ENCODE results near the gene TMEM203. TPM values are rescaled to one million over a fixed set of nuclear protein-coding genes. Genes with fewer than 3 reads are reported as not detected.
A peak's percentile ranks its signal among the peaks of the same experiment; 100 is the strongest.

TMEM203 gene
- polyA plus RNA-seq, 1 donor (not counting 4 experiments of a cell fraction or from before 2014, with no cell fraction given) = 29.2 TPM

DNA sequence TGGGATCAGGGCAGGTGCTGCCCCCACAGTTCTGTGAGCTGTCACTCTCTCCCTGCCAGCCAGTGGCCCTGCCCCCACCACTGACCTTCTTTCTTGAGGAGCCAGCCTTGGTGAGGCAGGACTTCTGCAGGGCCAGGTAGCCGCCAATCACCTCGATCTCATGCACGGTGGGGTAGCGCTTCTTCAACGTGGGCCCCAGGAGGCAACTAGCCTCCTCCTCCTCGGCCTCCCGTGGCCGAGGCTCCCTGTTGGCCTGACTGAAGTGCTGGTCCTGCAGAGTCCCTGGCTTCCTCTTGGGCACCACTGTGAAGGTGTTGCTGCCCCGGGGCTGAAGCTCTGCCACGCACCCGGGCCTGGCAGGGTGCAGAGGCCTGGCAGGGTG lies 6.6 kb downstream of the TMEM203 start:
- Histone ChIP-seq H3K9me3 (ENCODE audit: control insufficient read depth, low read depth, low read length) (no peaks in the 10 kb centered on the region), H3K9me1 (ENCODE audit: control insufficient read depth, extremely low read depth, insufficient read depth, low read length) (peaks cover 3% of the 10 kb centered on the region), H4K20me1 (ENCODE audit: control insufficient read depth, extremely low read depth, insufficient read depth, low read length) (peaks cover 7% of the 10 kb centered on the region), H3K4me1 (ENCODE audit: control insufficient read depth, extremely low read depth, insufficient read depth, low read length) (peaks cover 38% of the 10 kb centered on the region), H3K4me3 (ENCODE audit: control insufficient read depth in 2 of 3, extremely low read depth in 1 of 3, insufficient read depth in 2 of 3, low read depth in 1 of 3, low read length in 3 of 3) (no peak overlapping the region), H3K9ac (ENCODE audit: control insufficient read depth, extremely low read depth, insufficient read depth, low read length) (no peak overlapping the region), H3K27me3 (ENCODE audit: control insufficient read depth, extremely low read depth, insufficient read depth, low read length) (no peaks in the 10 kb centered on the region), H3K79me2 (ENCODE audit: control insufficient read depth, insufficient read depth, low read length) (peaks cover 18% of the 10 kb centered on the region), H2AFZ (ENCODE audit: control insufficient read depth, low read length) (no peak overlapping the region), H3K27ac (ENCODE audit: control insufficient read depth, insufficient read depth, low read length) (no peak overlapping the region), H3K36me3 (ENCODE audit: control insufficient read depth in 2 of 2, extremely low read depth in 1 of 2, insufficient read depth in 2 of 2, low read length in 2 of 2) (no peaks in the 10 kb centered on the region), H3K4me2 (ENCODE audit: control insufficient read depth, extremely low read depth, insufficient read depth, low read depth, low read length) (peak overlapping the region; percentile 27)
- FAIRE-seq (no peak), DNase-seq (ENCODE audit: low read depth, low spot score) (no peak)
- TF ChIP-seq EZH2 (IDR thresholded peaks at IDR 0.05; ENCODE audit: low read length) = no peak
- TF ChIP-seq, protein P1, sequence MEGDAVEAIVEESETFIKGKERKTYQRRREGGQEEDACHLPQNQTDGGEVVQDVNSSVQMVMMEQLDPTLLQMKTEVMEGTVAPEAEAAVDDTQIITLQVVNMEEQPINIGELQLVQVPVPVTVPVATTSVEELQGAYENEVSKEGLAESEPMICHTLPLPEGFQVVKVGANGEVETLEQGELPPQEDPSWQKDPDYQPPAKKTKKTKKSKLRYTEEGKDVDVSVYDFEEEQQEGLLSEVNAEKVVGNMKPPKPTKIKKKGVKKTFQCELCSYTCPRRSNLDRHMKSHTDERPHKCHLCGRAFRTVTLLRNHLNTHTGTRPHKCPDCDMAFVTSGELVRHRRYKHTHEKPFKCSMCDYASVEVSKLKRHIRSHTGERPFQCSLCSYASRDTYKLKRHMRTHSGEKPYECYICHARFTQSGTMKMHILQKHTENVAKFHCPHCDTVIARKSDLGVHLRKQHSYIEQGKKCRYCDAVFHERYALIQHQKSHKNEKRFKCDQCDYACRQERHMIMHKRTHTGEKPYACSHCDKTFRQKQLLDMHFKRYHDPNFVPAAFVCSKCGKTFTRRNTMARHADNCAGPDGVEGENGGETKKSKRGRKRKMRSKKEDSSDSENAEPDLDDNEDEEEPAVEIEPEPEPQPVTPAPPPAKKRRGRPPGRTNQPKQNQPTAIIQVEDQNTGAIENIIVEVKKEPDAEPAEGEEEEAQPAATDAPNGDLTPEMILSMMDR (optimal IDR thresholded peaks at IDR 0.05 in 1 of 3, IDR thresholded peaks at IDR 0.05 in 1 of 3, conservative IDR thresholded peaks at IDR 0.05 in 1 of 3; ENCODE audit: extremely low read depth in 1 of 3, insufficient read depth in 2 of 3, low read length in 3 of 3) = no peak
- dilution Hi-C loops (cut with MboI; ENCODE audit: extremely low pct_ligation_motif_present, low sequenced_read_pairs) = no loop called here

DNA sequence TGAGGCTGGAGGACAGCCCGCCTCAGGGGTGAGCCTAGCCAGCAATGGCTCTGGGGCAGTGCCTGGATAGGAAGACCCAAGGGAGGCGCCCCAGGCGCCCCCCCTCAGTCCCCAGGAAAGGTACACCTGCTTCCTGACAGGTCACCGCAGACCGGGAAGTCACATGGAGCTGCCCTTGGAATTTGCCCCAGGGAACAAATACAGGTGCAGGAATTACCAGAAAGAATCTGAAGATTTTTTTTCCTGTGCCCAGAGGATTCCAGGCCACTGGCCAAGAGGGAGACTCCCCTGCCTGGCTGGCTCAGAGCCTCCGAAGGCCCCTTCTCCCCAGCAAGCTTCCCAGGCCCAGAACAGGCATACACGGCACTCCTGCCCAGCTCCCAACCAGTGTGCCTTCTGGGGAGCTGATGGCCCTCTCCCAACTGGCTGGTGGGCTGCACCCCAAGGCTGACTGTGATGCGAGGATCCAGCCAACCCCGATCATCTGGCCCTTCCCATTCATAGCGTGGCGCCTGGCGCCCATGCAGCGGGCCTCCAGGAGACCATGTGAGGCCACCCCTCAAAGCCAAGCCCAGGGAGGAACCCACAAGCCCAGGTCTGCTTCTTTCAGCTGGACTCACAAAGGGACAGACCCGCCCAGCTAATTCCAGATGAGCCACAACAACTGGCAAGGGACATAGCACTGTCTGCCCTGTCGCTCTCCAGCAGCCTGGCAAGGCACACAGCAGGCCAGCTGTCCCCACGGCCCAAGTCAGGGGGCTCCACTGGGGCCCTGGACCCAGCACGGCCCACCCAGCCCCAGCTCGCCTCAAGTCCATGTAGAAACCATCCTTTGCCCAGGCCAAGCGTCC lies 7.2 kb downstream of the TMEM203 start:
- H3K36me3 ChIP-seq (ENCODE audit: control insufficient read depth in 2 of 2, extremely low read depth in 1 of 2, insufficient read depth in 2 of 2, low read length in 2 of 2) = no peaks in the 10 kb centered on the region
- FAIRE-seq = no peak
- no peak overlapping the region for H2AFZ ChIP-seq (ENCODE audit: control insufficient read depth, low read length)
- H3K4me3 ChIP-seq (ENCODE audit: control insufficient read depth in 2 of 3, extremely low read depth in 1 of 3, insufficient read depth in 2 of 3, low read depth in 1 of 3, low read length in 3 of 3) = no peak overlapping the region
- no peak for DNase-seq (ENCODE audit: low read depth, low spot score)
- no peak overlapping the region for H3K9ac ChIP-seq (ENCODE audit: control insufficient read depth, extremely low read depth, insufficient read depth, low read length)
- H3K4me1 ChIP-seq (ENCODE audit: control insufficient read depth, extremely low read depth, insufficient read depth, low read length) = peaks cover 38% of the 10 kb centered on the region
- peaks cover 2% of the 10 kb centered on the region for H3K27me3 ChIP-seq (ENCODE audit: control insufficient read depth, extremely low read depth, insufficient read depth, low read length)
- no peaks in the 10 kb centered on the region for H3K9me3 ChIP-seq (ENCODE audit: control insufficient read depth, low read depth, low read length)
- dilution Hi-C loops (cut with MboI; ENCODE audit: extremely low pct_ligation_motif_present, low sequenced_read_pairs) = no loop called here
- H4K20me1 ChIP-seq (ENCODE audit: control insufficient read depth, extremely low read depth, insufficient read depth, low read length) = peaks cover 7% of the 10 kb centered on the region
- peaks cover 13% of the 10 kb centered on the region for H3K79me2 ChIP-seq (ENCODE audit: control insufficient read depth, insufficient read depth, low read length)
- peaks cover 3% of the 10 kb centered on the region for H3K9me1 ChIP-seq (ENCODE audit: control insufficient read depth, extremely low read depth, insufficient read depth, low read length)
- TF ChIP-seq, protein P1 (optimal IDR thresholded peaks at IDR 0.05 in 1 of 3, IDR thresholded peaks at IDR 0.05 in 1 of 3, conservative IDR thresholded peaks at IDR 0.05 in 1 of 3; ENCODE audit: extremely low read depth in 1 of 3, insufficient read depth in 2 of 3, low read length in 3 of 3) = no peak
- TF ChIP-seq EZH2 (IDR thresholded peaks at IDR 0.05; ENCODE audit: low read length) = no peak
- H3K27ac ChIP-seq (ENCODE audit: control insufficient read depth, insufficient read depth, low read length) = no peak overlapping the region
- peak overlapping the region; percentile 20 for H3K4me2 ChIP-seq (ENCODE audit: control insufficient read depth, extremely low read depth, insufficient read depth, low read depth, low read length)

Measured in keratinocyte (primary cell).